ENCODE results near the gene SLC50A1.

SLC50A1 gene

DNA sequence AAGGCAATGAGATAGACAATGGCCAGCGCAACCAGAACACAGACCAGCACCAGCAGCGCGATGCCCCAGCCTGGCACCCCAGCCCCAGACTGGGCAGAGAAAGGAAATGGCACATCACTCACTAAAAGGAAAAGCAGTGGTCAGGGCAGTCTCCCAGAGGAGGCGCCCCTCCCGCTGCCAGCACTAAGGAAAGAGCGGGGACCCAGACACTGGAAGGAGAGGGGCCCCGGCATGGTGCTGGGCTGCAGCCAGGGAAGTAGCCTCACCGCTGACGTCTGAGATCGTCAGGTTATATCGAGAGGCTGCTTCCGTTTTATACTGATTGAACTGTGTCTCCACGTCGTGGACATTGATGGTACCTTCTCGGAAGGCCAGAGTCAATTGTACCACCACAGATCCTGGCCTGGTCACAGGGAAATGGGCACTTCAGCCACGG is 51.8 kb downstream of the SLC50A1 start:
- ChIA-PET CTCF (interaction anchor here (1.0 kb wide), 1 partner anchor 15 kb away, joined by 3 read pairs; the partner anchor contains the start of gene KRTCAP2), POLR2A (no interaction called here)
- DNase-seq (ENCODE audit: extremely low spot score): no peak
- TF ChIP-seq CTBP1 (IDR thresholded peaks at IDR 0.05; ENCODE audit: borderline replicate concordance) (no peak), SUZ12 (IDR thresholded peaks at IDR 0.05) (no peak)

DNA sequence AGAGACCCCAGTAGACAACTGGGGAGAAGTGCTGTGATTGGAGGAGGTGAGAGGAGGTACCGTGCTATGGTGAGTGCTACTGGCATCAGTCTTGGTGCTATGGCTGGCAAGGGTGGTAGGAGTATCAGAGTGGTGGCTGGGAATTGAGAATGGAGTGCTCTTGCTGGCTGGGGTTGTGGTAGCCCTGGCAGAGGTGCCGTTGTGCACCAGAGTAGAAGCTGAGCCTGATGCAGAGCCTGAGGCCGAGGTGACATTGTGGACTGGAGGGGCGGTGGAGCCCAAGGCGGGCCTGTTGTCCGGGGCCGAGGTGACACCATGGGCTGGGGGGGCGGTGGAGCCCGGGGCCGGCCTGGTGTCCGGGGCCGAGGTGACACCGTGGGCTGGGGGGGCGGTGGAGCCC is 52.6 kb downstream of the SLC50A1 start:
- DNase-seq (ENCODE audit: extremely low spot score): no peak
- CTCF ChIA-PET: no interaction called here
- TF ChIP-seq L3MBTL2 (conservative IDR thresholded peaks at IDR 0.05) (no peak), TARDBP (IDR thresholded peaks at IDR 0.05) (no peak), FOXK2 (IDR thresholded peaks at IDR 0.05) (no peak), LEF1 (IDR thresholded peaks at IDR 0.05; ENCODE audit: borderline replicate concordance) (no peak), FOXA1 (IDR thresholded peaks at IDR 0.05) (no peak), SUZ12 (IDR thresholded peaks at IDR 0.05) (no peak)
- TF ChIP-seq, protein P1, sequence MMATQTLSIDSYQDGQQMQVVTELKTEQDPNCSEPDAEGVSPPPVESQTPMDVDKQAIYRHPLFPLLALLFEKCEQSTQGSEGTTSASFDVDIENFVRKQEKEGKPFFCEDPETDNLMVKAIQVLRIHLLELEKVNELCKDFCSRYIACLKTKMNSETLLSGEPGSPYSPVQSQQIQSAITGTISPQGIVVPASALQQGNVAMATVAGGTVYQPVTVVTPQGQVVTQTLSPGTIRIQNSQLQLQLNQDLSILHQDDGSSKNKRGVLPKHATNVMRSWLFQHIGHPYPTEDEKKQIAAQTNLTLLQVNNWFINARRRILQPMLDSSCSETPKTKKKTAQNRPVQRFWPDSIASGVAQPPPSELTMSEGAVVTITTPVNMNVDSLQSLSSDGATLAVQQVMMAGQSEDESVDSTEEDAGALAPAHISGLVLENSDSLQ (IDR thresholded peaks at IDR 0.05): no peak
- POLR2A ChIA-PET: no interaction called here

Measured in HEK293T (cell line).